Activated naive CD8-positive, alpha-beta T cell treated with anti-CD3 and anti-CD28 coated beads, Interleukin-2, amount 50 U/mL, for 24 hours (primary cell): ENCODE measurements around the gene TMEM245.

ENCODE experiments used
- ATAC-seq: fragments of 150-1000 bp; cut with Tn5 transposase; one replicate; pipeline ENCODE4 v1.10.0; 2021
- DNase-seq: peaks from one replicate; pipeline ENCODE4 v3.0.0; 2021
- H3K27ac Mint-ChIP-seq: one replicate; pipeline ENCODE4 v1.8.0; 2021; ENCODE audit warnings: mild to moderate bottlenecking, mixed read lengths
- H3K27me3 Mint-ChIP-seq: one replicate; pipeline ENCODE4 v1.8.0; 2021; ENCODE audit warnings: mixed read lengths
- H3K36me3 Mint-ChIP-seq: one replicate; pipeline ENCODE4 v1.8.0; 2021; ENCODE audit warnings: low read depth, mixed read lengths
- H3K4me1 Mint-ChIP-seq: one replicate; pipeline ENCODE4 v1.8.0; 2021; ENCODE audit warnings: mixed read lengths
- H3K4me3 Mint-ChIP-seq: one replicate; pipeline ENCODE4 v1.8.0; 2021; ENCODE audit warnings: mild to moderate bottlenecking, moderate library complexity, mixed read lengths
- H3K9me3 Mint-ChIP-seq: one replicate; pipeline ENCODE4 v1.8.0; 2021; ENCODE audit warnings: mixed read lengths

The TMEM245 gene

DNA sequence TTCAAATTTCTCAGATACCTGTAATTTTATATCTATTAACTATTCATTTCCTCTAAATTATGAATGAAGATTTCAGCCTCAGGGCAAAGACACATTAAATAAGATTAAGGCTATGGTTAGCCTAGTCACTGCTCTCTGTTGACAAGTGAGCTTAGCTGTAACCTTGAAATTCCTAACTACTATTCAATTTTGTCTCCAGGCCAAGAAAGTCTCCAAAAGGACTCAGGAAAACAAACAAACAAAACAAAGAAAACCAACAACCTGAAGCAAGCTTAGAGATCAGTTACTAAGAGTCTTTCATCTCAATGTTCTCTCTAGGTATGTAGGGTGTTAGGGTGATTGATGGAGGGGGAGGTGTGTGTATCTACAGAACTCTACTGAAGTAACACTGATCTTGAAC is 96.9 kb downstream of the TMEM245 start:
- DNase-seq, result no peak
- no peak for ATAC-seq
- no peaks in the 10 kb centered on the region for H3K4me1 Mint-ChIP-seq
- no peak overlapping the region for H3K4me3 Mint-ChIP-seq
- H3K27me3 Mint-ChIP-seq, result no peaks in the 10 kb centered on the region
- peaks cover 18% of the 10 kb centered on the region for H3K36me3 Mint-ChIP-seq
- no peak overlapping the region for H3K27ac Mint-ChIP-seq
- no peaks in the 10 kb centered on the region for H3K9me3 Mint-ChIP-seq

DNA sequence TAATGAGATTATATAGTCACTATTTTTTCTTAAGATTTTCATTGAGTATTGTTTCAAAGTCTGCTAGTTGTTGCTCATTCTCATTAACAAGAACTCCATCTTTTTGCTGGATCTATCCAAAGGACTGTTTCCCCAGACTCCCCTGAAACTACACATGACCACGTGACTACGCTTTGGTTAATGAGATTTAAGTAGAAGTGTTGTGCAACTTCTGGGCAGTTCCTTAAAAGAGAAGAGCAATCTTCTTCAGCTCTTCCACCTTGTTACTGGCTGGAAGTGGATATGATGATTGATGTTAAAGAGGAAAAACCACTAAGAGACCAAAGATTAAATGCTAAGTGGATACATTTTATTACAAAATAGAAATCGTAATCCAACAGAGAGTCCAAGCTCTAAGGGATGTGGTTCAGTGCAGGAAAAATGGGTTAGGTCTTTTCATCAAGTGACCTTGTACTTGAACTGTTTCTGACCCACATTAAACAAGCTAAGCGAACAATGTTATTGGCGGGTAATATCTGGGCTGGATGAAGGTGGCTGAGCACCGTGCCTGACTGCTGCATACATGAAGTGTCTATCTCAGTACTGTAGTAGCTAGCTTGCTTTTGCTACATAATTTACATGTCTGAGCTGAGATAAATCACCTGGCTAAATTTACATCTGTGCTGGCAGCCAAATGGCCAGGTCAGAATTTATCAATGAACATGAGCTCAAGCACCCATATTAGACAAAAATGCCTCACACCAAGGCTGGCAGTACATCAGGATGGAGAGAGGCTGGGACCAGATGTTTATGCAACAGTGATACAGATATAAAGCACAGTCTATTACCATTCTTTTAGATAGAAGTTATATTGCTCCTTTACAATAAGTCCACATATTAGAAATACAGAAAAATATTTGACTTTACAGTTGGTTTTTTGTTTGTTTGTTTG is 98.9 kb downstream of the TMEM245 start:
- H3K4me1 Mint-ChIP-seq, result no peaks in the 10 kb centered on the region
- H3K27ac Mint-ChIP-seq, result no peak overlapping the region
- ATAC-seq (no peak), DNase-seq (no peak)
- no peaks in the 10 kb centered on the region for H3K9me3 Mint-ChIP-seq
- H3K27me3 Mint-ChIP-seq, result no peaks in the 10 kb centered on the region
- no peak overlapping the region for H3K4me3 Mint-ChIP-seq
- H3K36me3 Mint-ChIP-seq, result peaks cover 18% of the 10 kb centered on the region

DNA sequence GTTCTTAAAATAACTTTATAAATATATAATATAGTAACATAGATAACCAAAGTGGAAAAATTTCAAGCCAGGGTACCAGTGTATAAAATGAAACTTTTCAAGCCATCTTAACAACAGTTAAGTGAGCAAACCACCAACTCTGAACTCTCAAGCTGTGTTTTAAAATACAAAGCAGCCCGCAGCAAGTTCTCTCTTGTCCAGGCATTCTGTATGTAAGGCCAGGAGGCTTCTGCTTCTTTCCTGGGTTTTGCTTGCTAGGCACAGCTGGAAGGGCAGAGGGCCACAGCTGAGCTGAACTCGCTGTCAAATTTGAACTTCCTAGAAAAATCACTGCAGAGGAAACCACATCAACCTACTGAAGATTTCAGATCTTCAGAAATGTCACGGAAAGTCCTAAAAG is 99.6 kb downstream of the TMEM245 start:
- H3K4me1 Mint-ChIP-seq, result no peaks in the 10 kb centered on the region
- ATAC-seq (no peak), DNase-seq (no peak)
- no peaks in the 10 kb centered on the region for H3K27me3 Mint-ChIP-seq
- no peak overlapping the region for H3K27ac Mint-ChIP-seq
- no peaks in the 10 kb centered on the region for H3K9me3 Mint-ChIP-seq
- H3K36me3 Mint-ChIP-seq, result peaks cover 18% of the 10 kb centered on the region
- H3K4me3 Mint-ChIP-seq, result no peak overlapping the region

DNA sequence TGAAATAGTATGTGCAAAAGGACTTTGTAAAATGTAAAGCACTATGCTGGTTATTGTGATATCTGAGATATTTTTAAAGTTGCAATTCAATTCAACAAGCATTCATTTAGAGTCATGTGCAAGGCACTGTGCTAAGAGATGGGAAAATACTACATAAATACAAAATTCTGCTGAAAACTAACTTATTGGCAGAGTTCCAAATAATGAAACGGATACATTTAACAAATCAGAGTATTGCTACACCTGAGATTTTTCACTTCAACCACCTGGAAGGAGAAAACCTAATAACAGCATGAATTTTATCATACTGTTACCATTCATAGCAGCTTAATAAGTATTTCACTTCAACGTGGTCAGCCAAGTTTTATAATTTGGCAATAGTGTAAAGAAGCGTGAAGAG is 100.3 kb downstream of the TMEM245 start:
- peaks cover 18% of the 10 kb centered on the region for H3K36me3 Mint-ChIP-seq

DNA sequence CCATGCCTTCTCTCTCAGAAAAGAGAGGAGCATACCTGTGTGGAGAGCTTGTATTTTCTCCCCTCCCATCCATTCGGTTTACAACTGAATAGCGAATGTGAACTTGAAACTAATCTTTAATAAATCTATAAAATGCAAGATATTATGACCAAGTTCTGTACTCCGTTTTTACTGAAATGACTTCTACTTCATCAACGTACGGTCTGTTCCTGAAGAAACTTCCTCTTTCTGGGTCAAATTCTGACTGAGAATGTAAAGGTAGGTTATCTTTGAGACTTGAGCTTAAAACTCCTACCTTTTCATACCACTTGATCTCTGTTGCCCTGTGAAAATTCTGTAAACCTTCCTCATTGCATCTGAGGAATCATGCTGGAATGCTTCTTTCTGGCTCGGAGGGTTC is 102.3 kb downstream of the TMEM245 start:
- ATAC-seq (no peak), DNase-seq (no peak)
- no peaks in the 10 kb centered on the region for H3K27me3 Mint-ChIP-seq
- peaks cover 7% of the 10 kb centered on the region for H3K4me1 Mint-ChIP-seq
- no peak overlapping the region for H3K4me3 Mint-ChIP-seq
- peaks cover 15% of the 10 kb centered on the region for H3K36me3 Mint-ChIP-seq
- H3K27ac Mint-ChIP-seq, result no peak overlapping the region
- no peaks in the 10 kb centered on the region for H3K9me3 Mint-ChIP-seq

More for the DNA sequence above, 100.3 kb downstream of the TMEM245 start:
- no peaks in the 10 kb centered on the region for H3K9me3 Mint-ChIP-seq
- H3K4me1 Mint-ChIP-seq, result no peaks in the 10 kb centered on the region
- H3K27me3 Mint-ChIP-seq, result no peaks in the 10 kb centered on the region
- DNase-seq, result no peak
- no peak overlapping the region for H3K4me3 Mint-ChIP-seq
- no peak for ATAC-seq
- no peak overlapping the region for H3K27ac Mint-ChIP-seq

DNA sequence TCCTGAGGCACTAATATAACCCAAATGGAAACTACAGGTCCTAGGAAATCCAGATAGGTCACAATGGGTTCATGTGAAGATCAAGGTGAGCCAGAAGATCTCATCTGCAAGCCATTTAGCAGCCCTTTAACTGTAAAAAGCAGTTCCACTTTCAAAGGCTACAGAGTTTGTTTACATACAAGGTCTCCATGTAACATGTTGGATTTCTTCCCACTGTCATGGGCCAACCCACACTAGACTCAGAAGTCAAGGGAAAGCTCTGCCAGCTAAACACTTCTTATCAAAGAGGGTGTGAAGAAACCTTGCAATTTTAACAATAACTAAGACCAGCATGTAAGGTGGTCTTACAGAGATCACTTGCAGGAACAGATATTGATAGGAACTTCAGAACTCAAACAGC is 102.7 kb downstream of the TMEM245 start:
- peaks cover 15% of the 10 kb centered on the region for H3K36me3 Mint-ChIP-seq
- H3K27ac Mint-ChIP-seq, result no peak overlapping the region
- no peaks in the 10 kb centered on the region for H3K27me3 Mint-ChIP-seq
- no peak for DNase-seq
- peaks cover 11% of the 10 kb centered on the region for H3K4me1 Mint-ChIP-seq
- no peak overlapping the region for H3K4me3 Mint-ChIP-seq
- no peaks in the 10 kb centered on the region for H3K9me3 Mint-ChIP-seq
- no peak for ATAC-seq

DNA sequence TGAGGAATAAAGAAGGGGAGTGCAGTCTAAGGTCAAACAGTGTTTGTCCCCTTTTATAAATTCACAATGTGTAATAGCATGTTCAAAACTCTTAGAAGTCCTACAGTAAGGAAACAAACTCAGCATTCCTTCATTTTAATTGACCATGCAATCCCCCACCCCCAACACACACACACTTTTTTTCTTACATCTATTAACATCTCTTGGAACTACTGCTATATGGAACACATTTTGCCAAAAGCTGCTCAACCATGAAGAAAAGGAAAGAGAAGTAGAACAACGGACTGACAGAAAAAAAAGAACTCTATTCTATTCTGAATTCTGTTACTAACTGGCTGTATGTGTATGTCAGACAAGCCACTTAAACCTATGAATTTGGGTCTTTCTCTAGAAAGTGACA is 103.6 kb downstream of the TMEM245 start:
- H3K27ac Mint-ChIP-seq, result no peak overlapping the region
- H3K27me3 Mint-ChIP-seq, result peaks cover 2% of the 10 kb centered on the region
- ATAC-seq (no peak), DNase-seq (no peak)
- peaks cover 15% of the 10 kb centered on the region for H3K36me3 Mint-ChIP-seq
- H3K4me3 Mint-ChIP-seq, result no peak overlapping the region
- H3K4me1 Mint-ChIP-seq, result peaks cover 21% of the 10 kb centered on the region
- no peaks in the 10 kb centered on the region for H3K9me3 Mint-ChIP-seq

DNA sequence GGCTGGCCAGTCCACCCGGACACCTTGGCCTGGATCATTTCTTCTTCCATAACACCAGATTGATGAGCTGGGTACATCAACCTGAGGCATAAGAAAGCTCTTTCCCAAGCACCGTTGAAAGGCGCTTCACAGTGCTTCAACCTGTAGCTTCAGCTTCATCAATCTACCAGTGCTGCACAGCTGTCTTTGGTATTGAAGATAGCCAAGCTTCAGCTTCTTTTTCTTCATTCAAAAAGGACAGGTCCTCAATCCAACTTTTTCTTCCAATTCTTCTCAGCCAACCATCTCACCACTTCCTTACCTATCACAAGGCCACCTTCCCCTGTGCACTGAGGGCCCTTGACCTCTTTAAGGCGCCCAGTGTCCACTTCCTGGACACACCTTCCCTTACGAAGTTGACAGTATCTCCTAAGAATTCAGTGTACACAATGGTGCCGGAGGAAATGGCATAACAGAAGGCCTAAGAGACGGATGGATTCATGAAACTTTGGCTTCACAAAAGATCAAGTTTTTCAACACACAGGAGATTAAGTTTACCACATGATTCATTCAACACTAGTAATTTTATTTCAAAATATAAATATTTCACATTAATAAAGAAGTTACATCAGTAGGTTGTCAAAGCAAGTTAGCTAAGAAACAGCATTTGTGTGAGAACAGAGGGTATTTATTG is 105.0 kb downstream of the TMEM245 start:
- Mint-ChIP-seq H3K4me1 (peaks cover 31% of the 10 kb centered on the region), H3K9me3 (no peaks in the 10 kb centered on the region), H3K4me3 (peak overlapping the region; percentile 20), H3K27me3 (peaks cover 2% of the 10 kb centered on the region), H3K27ac (no peak overlapping the region), H3K36me3 (peaks cover 8% of the 10 kb centered on the region)
- DNase-seq (no peak), ATAC-seq (no peak)

DNA sequence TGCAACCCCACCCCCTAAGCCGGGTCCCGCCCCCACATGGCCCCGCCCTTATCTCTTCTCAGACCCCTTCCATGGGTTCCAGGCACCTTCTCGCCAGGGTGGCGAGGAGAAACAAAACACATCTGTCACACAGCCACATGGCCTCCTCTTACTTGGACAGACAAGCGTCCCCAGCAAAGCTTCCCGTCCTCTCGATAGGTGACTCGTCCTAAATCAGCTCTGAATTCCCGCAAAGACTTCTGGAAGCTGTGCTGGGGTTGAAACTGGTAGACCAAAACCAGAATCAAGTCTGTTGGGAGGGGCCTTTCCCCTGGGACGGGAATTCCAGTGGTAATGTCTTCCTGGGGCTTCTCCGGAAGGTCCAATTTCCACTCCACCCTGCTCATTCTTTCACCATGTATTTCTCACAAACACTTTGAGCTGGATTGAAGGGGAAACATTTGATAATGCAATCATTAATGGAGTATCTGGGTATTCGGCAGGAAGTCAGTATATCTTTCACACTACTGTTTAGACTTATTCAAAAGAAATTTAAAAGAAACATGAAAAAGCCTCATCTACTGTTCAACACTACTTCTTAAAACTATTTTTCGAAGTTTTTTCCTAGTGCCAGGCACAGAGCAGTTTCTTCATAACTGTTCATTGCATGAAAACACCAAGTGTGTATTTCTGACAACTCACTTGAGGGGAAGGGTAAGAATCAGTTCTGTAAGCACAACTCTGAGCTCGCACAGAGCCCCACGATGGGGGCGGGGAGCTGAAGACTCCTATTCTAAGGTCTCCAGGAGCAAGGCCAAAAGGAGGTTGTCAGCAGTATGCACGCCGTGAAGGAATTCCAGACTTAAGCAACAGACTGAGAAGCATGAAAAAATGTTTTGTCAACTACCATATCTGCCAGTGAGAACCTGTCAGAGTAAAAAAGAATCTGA is 105.8 kb downstream of the TMEM245 start:
- H3K36me3 Mint-ChIP-seq, result peaks cover under 1% of the 10 kb centered on the region
- H3K9me3 Mint-ChIP-seq, result no peaks in the 10 kb centered on the region
- H3K4me3 Mint-ChIP-seq, result peak overlapping the region; percentile 73
- DNase-seq (no peak), ATAC-seq (no peak)
- H3K4me1 Mint-ChIP-seq, result peaks cover 31% of the 10 kb centered on the region
- H3K27me3 Mint-ChIP-seq, result peaks cover 5% of the 10 kb centered on the region
- H3K27ac Mint-ChIP-seq, result peak overlapping the region; percentile 68

DNA sequence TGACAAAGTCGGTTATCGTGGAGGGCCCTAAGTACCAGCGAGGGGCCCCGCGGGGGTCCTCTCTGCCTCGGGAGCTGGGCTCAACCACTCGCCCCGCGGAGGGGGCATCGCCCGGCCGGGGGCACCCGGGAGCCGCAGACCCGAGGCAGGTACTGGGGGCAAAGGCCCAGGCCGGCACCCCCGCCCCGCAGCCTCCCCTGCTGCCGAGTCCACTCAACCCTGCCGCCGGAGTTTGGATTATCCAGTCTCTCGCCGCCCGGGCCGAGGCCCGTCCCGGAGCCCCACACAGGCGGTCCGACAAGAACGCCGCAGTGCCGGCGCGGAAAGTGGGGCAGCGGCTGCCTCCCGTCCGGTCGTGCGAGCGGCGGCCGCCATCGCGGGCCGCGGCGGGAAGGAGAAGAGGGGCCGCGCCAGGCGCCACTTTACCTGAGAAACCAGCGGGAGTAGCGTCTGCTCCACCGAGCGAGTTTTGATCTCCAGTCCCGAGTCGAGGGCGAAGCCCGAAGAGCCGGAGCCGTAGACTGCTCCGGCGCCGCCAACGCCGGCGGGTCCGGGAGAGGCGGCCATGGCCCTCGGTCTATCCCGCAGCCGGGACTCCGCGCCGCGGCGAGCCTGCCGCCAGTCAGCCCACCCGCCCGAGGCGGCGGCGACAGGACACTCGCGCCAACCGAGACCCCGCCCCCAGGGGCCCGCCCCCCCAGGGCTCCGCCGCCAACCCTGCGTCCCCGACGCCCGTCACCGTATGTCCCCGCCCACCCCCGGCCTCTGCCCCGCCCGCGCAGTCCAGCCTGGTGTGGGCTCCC is 106.7 kb downstream of the TMEM245 start, which contains the start of gene CTNNAL1:
CTNNAL1 (minus strand) TSS at position 624 of the 803 bp plus-strand sequence; CDS start at position 567, 57 bp downstream.
- peak; percentile 89 for DNase-seq
- H3K27ac Mint-ChIP-seq, result peak within 1 kb of the TSS; percentile 97

DNA sequence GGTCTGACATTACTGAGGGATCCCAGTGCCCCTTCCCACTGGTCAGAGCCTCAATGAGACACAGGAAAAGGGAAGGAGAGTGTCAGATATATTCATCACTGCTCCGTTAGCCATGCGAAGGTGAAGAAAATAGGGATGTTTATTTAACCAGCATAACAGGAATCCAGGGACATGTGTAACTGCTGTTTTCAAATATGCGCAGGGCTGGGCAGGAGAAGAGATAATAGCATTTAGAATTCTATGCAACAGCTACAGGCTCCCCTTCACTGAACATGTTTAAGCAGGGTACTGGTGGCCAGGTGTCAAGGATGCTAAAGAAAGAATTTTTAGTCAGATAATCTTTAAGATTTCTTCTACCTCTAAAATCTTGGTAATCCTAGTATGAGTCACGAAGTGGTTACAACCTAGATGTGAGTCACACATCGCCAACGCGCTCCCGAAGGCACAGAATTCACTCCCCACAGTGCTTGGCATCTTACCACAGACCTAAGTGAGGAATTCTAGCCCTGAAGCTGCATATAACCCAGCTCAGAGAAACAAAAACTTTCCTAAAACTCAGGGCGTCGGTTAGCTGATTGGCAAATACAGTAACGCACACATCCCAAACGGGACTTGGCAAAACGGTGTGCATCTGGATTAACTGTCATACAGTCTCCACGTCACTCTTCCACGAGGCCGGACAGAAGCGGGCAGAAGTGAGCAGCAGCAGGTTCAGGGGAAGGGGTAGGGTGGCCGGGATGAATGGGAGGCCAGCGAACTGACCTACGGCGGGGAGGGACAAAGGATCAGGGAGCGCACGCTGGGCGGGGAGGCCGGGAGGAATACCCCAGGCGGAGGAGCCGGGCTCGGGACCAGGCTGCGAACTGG is 107.5 kb downstream of the TMEM245 start:
- Mint-ChIP-seq H3K36me3 (no peaks in the 10 kb centered on the region), H3K27ac (peak overlapping the region; percentile 97), H3K4me3 (peak overlapping the region; percentile 98), H3K4me1 (peaks cover 31% of the 10 kb centered on the region), H3K27me3 (peaks cover 5% of the 10 kb centered on the region), H3K9me3 (no peaks in the 10 kb centered on the region)
- ATAC-seq, result peak; percentile 57
- DNase-seq, result peak; percentile 50

More for the DNA sequence above, 106.7 kb downstream of the TMEM245 start, which contains the start of gene CTNNAL1:
- peak; percentile 86 for ATAC-seq
- Mint-ChIP-seq H3K9me3 (no peaks in the 10 kb centered on the region), H3K27me3 (peaks cover 5% of the 10 kb centered on the region), H3K4me3 (peak within 1 kb of the TSS; percentile 98), H3K4me1 (peaks cover 31% of the 10 kb centered on the region), H3K36me3 (no peaks in the 10 kb centered on the region)

DNA sequence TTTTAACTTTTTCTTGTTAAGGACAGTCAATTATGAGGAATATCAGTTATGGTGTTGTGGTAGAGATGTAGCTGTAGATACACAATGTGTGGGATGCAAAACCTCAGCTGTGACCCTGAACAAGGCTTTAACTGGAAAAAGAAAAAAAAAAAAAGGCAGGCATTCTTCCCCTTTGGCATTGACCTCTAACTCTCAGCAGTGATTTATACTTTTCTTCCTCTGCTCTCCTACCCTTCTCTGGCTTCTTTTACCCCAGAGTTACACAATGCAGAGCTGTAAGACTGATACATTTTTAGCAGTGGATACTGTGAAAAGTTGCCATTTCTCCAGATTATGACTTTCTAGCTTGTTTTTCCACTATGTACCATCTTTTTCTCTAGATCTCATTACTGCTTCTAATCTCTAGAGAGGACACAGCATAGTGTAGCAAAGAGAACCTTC is 108.5 kb downstream of the TMEM245 start:
- H3K4me3 Mint-ChIP-seq, result no peak overlapping the region
- H3K27me3 Mint-ChIP-seq, result peaks cover 5% of the 10 kb centered on the region
- peaks cover 31% of the 10 kb centered on the region for H3K4me1 Mint-ChIP-seq
- DNase-seq, result no peak
- no peaks in the 10 kb centered on the region for H3K9me3 Mint-ChIP-seq
- H3K36me3 Mint-ChIP-seq, result no peaks in the 10 kb centered on the region
- no peak for ATAC-seq
- no peak overlapping the region for H3K27ac Mint-ChIP-seq

DNA sequence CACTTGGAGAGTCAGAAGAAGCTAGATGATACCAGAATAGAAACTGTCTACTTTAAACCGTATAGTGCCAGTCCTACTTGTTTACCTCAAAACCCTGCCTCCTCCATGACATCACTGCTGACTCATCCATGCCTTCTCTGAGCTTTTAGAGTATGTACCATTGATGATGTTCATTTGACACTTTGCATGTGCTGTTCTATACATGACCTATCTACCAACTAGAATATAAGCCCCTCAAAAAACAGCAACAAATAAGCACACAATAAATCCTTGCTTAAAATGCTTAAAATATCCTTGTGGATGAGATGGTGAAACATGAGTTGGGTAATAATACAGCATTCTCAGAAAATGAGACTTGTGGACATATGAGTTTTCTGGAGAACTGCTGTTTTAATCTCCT is 109.0 kb downstream of the TMEM245 start:
- H3K27ac Mint-ChIP-seq, result peak overlapping the region; percentile 53
- ATAC-seq (peak; percentile 33), DNase-seq (peak; percentile 58)
- H3K27me3 Mint-ChIP-seq, result peaks cover 5% of the 10 kb centered on the region
- H3K36me3 Mint-ChIP-seq, result no peaks in the 10 kb centered on the region
- H3K4me3 Mint-ChIP-seq, result no peak overlapping the region
- H3K4me1 Mint-ChIP-seq, result peaks cover 31% of the 10 kb centered on the region
- H3K9me3 Mint-ChIP-seq, result no peaks in the 10 kb centered on the region
